K562 (cell line): ENCODE measurements around the gene RXRB. TPM values are rescaled to one million over a fixed set of nuclear protein-coding genes. Genes with fewer than 3 reads are reported as not detected.
A peak's percentile ranks its signal among the peaks of the same experiment; 100 is the strongest.

Experiments used
- CCNT2 ChIP-seq: IDR thresholded peaks from 2 replicates; pipeline ENCODE4 v1.6.1; 2011; ENCODE audit warnings: borderline replicate concordance, low read depth, mild to moderate bottlenecking, moderate library complexity, mixed read lengths, low read length; ENCODE audit not compliant: insufficient read length; ENCODE audit errors: extremely low read depth
- CTCFL ChIP-seq: IDR thresholded peaks from 2 replicates; pipeline ENCODE4 v1.6.1; 2011; ENCODE audit warnings: borderline replicate concordance, low read depth, mild to moderate bottlenecking, moderate library complexity, low read length; ENCODE audit not compliant: insufficient read depth, poor library complexity, severe bottlenecking
- GABPB2 ChIP-seq: fragments of 250-450 bp; sonication (Bioruptor Pico); conservative IDR thresholded peaks from 2 replicates; pipeline ENCODE4 v1.5.1; 2021; ENCODE audit warnings: mild to moderate bottlenecking
- HDAC1 ChIP-seq, 2 experiments: fragments of 450-650 bp; IDR thresholded peaks; 2 replicates each; pipeline ENCODE4 v1.6.1; 2016 to 2017; ENCODE audit warnings: inconsistent platforms in 1 of 2, mild to moderate bottlenecking in 1 of 2, moderate library complexity in 1 of 2
- IFI16 ChIP-seq: fragments of 250-450 bp; sonication (Bioruptor Pico); IDR thresholded peaks from 2 replicates; pipeline ENCODE4 v2.1.2; 2022; ENCODE audit warnings: mild to moderate bottlenecking, inconsistent platforms
- KLF1 ChIP-seq: fragments of 450-650 bp; IDR thresholded peaks from 2 replicates; pipeline ENCODE4 v1.6.1; 2016; ENCODE audit warnings: missing genetic modification characterization, missing compliant biosample characterization
- MAZ ChIP-seq, 2 experiments: fragments of 450-650 bp in 1 of 2; sonication (generic) in 1 of 2; formaldehyde crosslinking; IDR thresholded peaks in 1 of 2; conservative IDR thresholded peaks in 1 of 2; 2 replicates each; pipeline versions ENCODE4 v1.4.0 to v1.5.0; 2020; ENCODE audit warnings: mild to moderate bottlenecking in 1 of 2, missing genetic modification reagents in 1 of 2
- MCM7 ChIP-seq, 2 experiments: fragments of 450-650 bp; IDR thresholded peaks; 2 replicates each; pipeline ENCODE4 v1.6.1; 2016 to 2018
- NFATC3 ChIP-seq: fragments of 450-650 bp; IDR thresholded peaks from 2 replicates; pipeline ENCODE4 v1.6.1; 2017; ENCODE audit warnings: mild to moderate bottlenecking
- OTX1 ChIP-seq: fragments of 450-650 bp; formaldehyde crosslinking; IDR thresholded peaks from 2 replicates; pipeline ENCODE4 v1.4.0; 2022; ENCODE audit warnings: mild to moderate bottlenecking
- RAD21 ChIP-seq, 2 experiments: fragments of 250-450 bp in 1 of 2; fragments of 450-650 bp in 1 of 2; sonication (Bioruptor Pico) in 1 of 2; formaldehyde crosslinking in 1 of 2; IDR thresholded peaks in 1 of 2; conservative IDR thresholded peaks in 1 of 2; 2 replicates each; pipeline versions ENCODE4 v1.4.0 to v1.8.0; 2020 to 2022; ENCODE audit warnings: mild to moderate bottlenecking in 2 of 2, moderate library complexity in 1 of 2
- RAD51 ChIP-seq: fragments of 450-650 bp; IDR thresholded peaks from 2 replicates; pipeline ENCODE4 v1.7.1; 2016; ENCODE audit warnings: low read depth, mild to moderate bottlenecking, borderline replicate concordance
- RBM14 ChIP-seq: fragments of 200-400 bp; formaldehyde crosslinking; IDR thresholded peaks from 2 replicates; pipeline ENCODE4 v1.6.1; 2018; ENCODE audit warnings: low read depth, mild to moderate bottlenecking, low read length, moderate library complexity, borderline replicate concordance; ENCODE audit not compliant: insufficient read depth
- SIX5 ChIP-seq, 2 experiments: IDR thresholded peaks; 2 replicates each; pipeline ENCODE4 v1.6.1; 2011; ENCODE audit warnings: low read length in 2 of 2, borderline replicate concordance in 1 of 2, low read depth in 1 of 2, mild to moderate bottlenecking in 1 of 2, moderate library complexity in 1 of 2; ENCODE audit not compliant: insufficient read depth in 1 of 2
- SMAD1 ChIP-seq: fragments of 150-350 bp; IDR thresholded peaks from 2 replicates; pipeline ENCODE4 v1.6.1; 2014; ENCODE audit warnings: low read length, low read depth; ENCODE audit not compliant: partially characterized antibody
- ZMIZ1 ChIP-seq, 2 experiments: fragments of 150-350 bp in 1 of 2; IDR thresholded peaks; 2 replicates each; pipeline ENCODE4 v1.6.1; 2012 to 2016; ENCODE audit warnings: low read depth in 2 of 2, low read length in 2 of 2, mild to moderate bottlenecking in 1 of 2, moderate library complexity in 1 of 2
- ZNF431 ChIP-seq: sonication (generic); formaldehyde crosslinking; IDR thresholded peaks from 2 replicates; pipeline ENCODE4 v1.8.0; 2022; ENCODE audit warnings: mild to moderate bottlenecking, missing genetic modification reagents
- ZNF696 ChIP-seq: fragments of 250-450 bp; sonication (Bioruptor Pico); conservative IDR thresholded peaks from 2 replicates; pipeline ENCODE4 v1.4.0; 2020; ENCODE audit warnings: mild to moderate bottlenecking, moderate library complexity
- polyA plus RNA-seq, 8 experiments: library from polyadenylated mRNA; depleted of rRNA in 4 of 8; stranded (reverse) in 5 of 8; unstranded in 3 of 8; fragments of >200 nt; fragmentation: Nextera tagmentation in 2 of 8; fragmentation: Illumina TruSeq in 1 of 8; extraction: Ambion mirVana in 2 of 8; extraction: Trizol in 1 of 8; gene quantifications; 2 replicates each; pipeline versions ENCODE4 v1.2.1 to v1.2.3, GENCODE V29; 2011 to 2014; ENCODE audit warnings: inconsistent platforms in 1 of 8, missing spikeins in 1 of 8
- total RNA-seq, 7 experiments: library from RNA; depleted of rRNA in 6 of 7; stranded (reverse); fragments of >200 nt in 6 of 7; fragmentation: Illumina TruSeq in 2 of 7; extraction: Trizol in 2 of 7; gene quantifications; 2 replicates each; pipeline versions ENCODE4 v1.2.1 to v1.2.3, GENCODE V29; 2011 to 2021; ENCODE audit warnings: low replicate concordance in 1 of 7

Gene RXRB
- total and polyA plus RNA-seq, 9 of the 15 experiments (the other 6 are each of a cell fraction or from before 2014, with no cell fraction given), result 0.76 to 35.5 (median 18.4) TPM

- TF ChIP-seq CTCFL (peak; percentile 67), RAD21 (CRISPR knock-in tag; conservative IDR thresholded peaks at IDR 0.05 in 1 of 2, IDR thresholded peaks at IDR 0.05 in 1 of 2) (peak; percentile 52 to 72), NFATC3 (no peak), GABPB2 (CRISPR knock-in tag) (no peak), CCNT2 (no peak), OTX1 (CRISPR knock-in tag) (no peak), KLF1 (no peak), SIX5 (IDR thresholded peaks at IDR 0.05; ENCODE audit: borderline replicate concordance in 1 of 2, insufficient read depth in 1 of 2, low read depth in 1 of 2, low read length in 2 of 2) (no peak), IFI16 (CRISPR knock-in tag) (no peak), ZMIZ1 (IDR thresholded peaks at IDR 0.05; ENCODE audit: low read depth in 2 of 2, low read length in 2 of 2) (peak in 1 of 2 experiments; percentile 51; a peak in 1 of 4 replicates), MAZ (CRISPR knock-in tag; conservative IDR thresholded peaks at IDR 0.05 in 1 of 2, IDR thresholded peaks at IDR 0.05 in 1 of 2) (peak in 1 of 2 experiments; percentile 28; a peak in 1 of 4 replicates), HDAC1 (IDR thresholded peaks at IDR 0.05) (no peak), ZNF696 (CRISPR knock-in tag) (no peak), ZNF431 (no peak), MCM7 (IDR thresholded peaks at IDR 0.05) (no peak), SMAD1 (no peak), RAD51 (peak; percentile 16; the same call in 1 of the 2 replicates), RBM14 (no peak)
Measured at GRCh38 chr6:33197431-33198048, 2.9 kb downstream of the RXRB start (continued).
